ENCODE data around the gene BNIP1.

BNIP1 gene

DNA sequence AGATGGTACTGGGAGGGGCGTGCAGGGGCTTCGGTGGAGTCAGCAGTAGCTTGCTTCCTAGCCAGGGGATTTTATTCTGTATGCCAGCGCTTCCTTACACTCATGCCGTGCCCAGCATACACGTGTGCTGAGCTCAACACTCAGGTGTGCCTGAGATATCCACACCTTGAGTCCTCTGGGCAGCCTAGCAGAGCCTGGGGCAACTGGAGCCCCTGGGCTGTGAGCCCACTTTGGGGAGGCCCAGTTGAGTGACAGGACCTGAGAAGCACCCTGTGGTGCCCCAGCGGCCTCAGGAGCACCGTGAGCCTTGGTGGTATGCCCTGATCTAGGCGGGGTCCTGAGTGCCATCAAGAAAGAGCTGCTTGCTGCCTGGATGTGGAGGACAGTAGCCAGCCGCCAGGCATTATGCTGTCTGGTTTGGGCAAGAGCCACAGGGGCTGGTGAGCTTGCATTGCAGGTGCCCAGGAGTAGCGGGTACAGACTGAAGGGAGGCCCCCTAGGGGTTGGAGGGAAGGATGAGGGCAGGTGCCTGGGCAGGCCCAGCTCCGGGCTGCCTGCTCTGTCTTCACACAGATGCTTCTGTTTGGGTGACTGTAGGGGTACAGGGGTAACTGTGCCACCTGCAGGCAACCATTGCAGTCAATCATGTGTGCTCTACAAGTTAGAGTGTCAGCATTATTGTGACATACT, 42.9 kb downstream of the BNIP1 start:
- no peak for TF ChIP-seq EZH2 (IDR thresholded peaks at IDR 0.05; ENCODE audit: borderline replicate concordance, low read depth, low read length, severe bottlenecking)
- TF ChIP-seq, protein P1, sequence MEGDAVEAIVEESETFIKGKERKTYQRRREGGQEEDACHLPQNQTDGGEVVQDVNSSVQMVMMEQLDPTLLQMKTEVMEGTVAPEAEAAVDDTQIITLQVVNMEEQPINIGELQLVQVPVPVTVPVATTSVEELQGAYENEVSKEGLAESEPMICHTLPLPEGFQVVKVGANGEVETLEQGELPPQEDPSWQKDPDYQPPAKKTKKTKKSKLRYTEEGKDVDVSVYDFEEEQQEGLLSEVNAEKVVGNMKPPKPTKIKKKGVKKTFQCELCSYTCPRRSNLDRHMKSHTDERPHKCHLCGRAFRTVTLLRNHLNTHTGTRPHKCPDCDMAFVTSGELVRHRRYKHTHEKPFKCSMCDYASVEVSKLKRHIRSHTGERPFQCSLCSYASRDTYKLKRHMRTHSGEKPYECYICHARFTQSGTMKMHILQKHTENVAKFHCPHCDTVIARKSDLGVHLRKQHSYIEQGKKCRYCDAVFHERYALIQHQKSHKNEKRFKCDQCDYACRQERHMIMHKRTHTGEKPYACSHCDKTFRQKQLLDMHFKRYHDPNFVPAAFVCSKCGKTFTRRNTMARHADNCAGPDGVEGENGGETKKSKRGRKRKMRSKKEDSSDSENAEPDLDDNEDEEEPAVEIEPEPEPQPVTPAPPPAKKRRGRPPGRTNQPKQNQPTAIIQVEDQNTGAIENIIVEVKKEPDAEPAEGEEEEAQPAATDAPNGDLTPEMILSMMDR (IDR thresholded peaks at IDR 0.05; ENCODE audit: borderline replicate concordance, extremely low read depth, low read length, poor library complexity, severe bottlenecking) = peak; percentile 54
- Histone ChIP-seq H2AFZ (ENCODE audit: low read depth, low read length) (no peak overlapping the region), H4K20me1 (ENCODE audit: insufficient read depth, low read length) (no peaks in the 10 kb centered on the region; the same call in 1 of the 2 replicates), H3K9me3 (ENCODE audit: insufficient read depth, low read length, severe bottlenecking) (no peaks in the 10 kb centered on the region), H3K4me1 (ENCODE audit: insufficient read depth, low read length) (no peaks in the 10 kb centered on the region), H3K79me2 (ENCODE audit: insufficient read depth, low read length) (no peaks in the 10 kb centered on the region), H3K27ac (ENCODE audit: low read length) (no peak overlapping the region), H3K36me3 (ENCODE audit: insufficient read depth, low read length) (no peaks in the 10 kb centered on the region), H3K27me3 (ENCODE audit: insufficient read depth, low read length, poor library complexity) (no peaks in the 10 kb centered on the region), H3K4me3 (ENCODE audit: low read depth in 1 of 2, low read length in 2 of 2) (no peak overlapping the region), H3K4me2 (ENCODE audit: insufficient read depth, low read length) (no peak overlapping the region), H3K9ac (ENCODE audit: low read depth, low read length) (no peak overlapping the region)
- ATAC-seq (ENCODE audit: insufficient read depth, low read depth) (peak; percentile 84), DNase-seq (peak; percentile 25)

DNA sequence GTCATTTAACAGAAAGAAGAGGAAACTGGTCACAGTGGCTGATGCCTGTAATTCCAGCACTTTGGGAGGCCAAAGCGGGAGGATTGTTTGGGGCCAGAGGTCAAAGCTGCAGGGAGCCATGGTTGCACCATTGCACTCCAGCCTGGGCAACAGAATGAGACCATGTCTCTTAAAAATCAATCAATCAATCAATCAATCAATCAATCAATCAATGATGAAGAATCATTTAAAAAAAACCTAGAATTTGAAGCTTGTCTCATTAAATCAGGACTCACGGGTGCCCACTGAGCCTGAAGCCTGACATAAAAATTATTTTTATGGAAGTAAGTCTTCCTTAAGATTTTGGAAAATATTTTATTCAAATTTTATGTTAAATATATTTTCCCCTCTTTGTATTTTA, 43.9 kb downstream of the BNIP1 start:
- no peak for ATAC-seq (ENCODE audit: insufficient read depth, low read depth)
- Histone ChIP-seq H3K9me3 (ENCODE audit: insufficient read depth, low read length, severe bottlenecking) (no peaks in the 10 kb centered on the region), H3K27me3 (ENCODE audit: insufficient read depth, low read length, poor library complexity) (no peaks in the 10 kb centered on the region), H3K4me2 (ENCODE audit: insufficient read depth, low read length) (no peak overlapping the region), H4K20me1 (ENCODE audit: insufficient read depth, low read length) (no peaks in the 10 kb centered on the region; the same call in 1 of the 2 replicates), H3K9ac (ENCODE audit: low read depth, low read length) (no peak overlapping the region), H2AFZ (ENCODE audit: low read depth, low read length) (no peak overlapping the region), H3K4me1 (ENCODE audit: insufficient read depth, low read length) (no peaks in the 10 kb centered on the region), H3K27ac (ENCODE audit: low read length) (no peak overlapping the region), H3K36me3 (ENCODE audit: insufficient read depth, low read length) (no peaks in the 10 kb centered on the region), H3K4me3 (ENCODE audit: low read depth in 1 of 2, low read length in 2 of 2) (no peak overlapping the region), H3K79me2 (ENCODE audit: insufficient read depth, low read length) (no peaks in the 10 kb centered on the region)
- TF ChIP-seq, protein P1 (IDR thresholded peaks at IDR 0.05; ENCODE audit: borderline replicate concordance, extremely low read depth, low read length, poor library complexity, severe bottlenecking) = no peak
- TF ChIP-seq EZH2 (IDR thresholded peaks at IDR 0.05; ENCODE audit: borderline replicate concordance, low read depth, low read length, severe bottlenecking) = no peak
- DNase-seq = no peak

DNA sequence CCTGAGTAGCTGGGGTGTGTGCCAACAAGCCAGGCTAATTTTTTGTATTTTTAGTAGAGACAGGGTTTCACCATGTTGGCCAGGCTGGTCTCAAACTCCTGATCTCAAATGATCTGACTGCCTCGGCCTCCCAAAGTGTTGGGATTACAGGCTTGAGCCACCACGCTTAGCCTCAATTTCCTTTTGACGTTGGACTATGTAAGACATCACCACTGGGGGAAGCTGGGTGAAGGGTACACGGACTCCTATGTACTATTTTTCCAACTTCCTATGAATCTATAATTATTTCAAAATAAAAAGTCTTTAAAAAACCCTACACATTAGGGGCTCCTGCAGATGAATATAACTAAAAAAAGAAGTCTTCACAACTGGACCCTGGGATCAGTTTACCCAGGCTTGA, 46.7 kb downstream of the BNIP1 start:
- DNase-seq (no peak), ATAC-seq (ENCODE audit: insufficient read depth, low read depth) (no peak)
- Histone ChIP-seq H3K4me3 (ENCODE audit: low read depth in 1 of 2, low read length in 2 of 2) (no peak overlapping the region), H3K27me3 (ENCODE audit: insufficient read depth, low read length, poor library complexity) (no peaks in the 10 kb centered on the region), H4K20me1 (ENCODE audit: insufficient read depth, low read length) (no peaks in the 10 kb centered on the region; the same call in 1 of the 2 replicates), H3K36me3 (ENCODE audit: insufficient read depth, low read length) (no peaks in the 10 kb centered on the region), H2AFZ (ENCODE audit: low read depth, low read length) (no peak overlapping the region), H3K79me2 (ENCODE audit: insufficient read depth, low read length) (no peaks in the 10 kb centered on the region), H3K27ac (ENCODE audit: low read length) (no peak overlapping the region), H3K4me2 (ENCODE audit: insufficient read depth, low read length) (no peak overlapping the region), H3K9ac (ENCODE audit: low read depth, low read length) (no peak overlapping the region), H3K4me1 (ENCODE audit: insufficient read depth, low read length) (no peaks in the 10 kb centered on the region), H3K9me3 (ENCODE audit: insufficient read depth, low read length, severe bottlenecking) (no peaks in the 10 kb centered on the region)
- TF ChIP-seq EZH2 (IDR thresholded peaks at IDR 0.05; ENCODE audit: borderline replicate concordance, low read depth, low read length, severe bottlenecking) = no peak
- TF ChIP-seq, protein P1 (IDR thresholded peaks at IDR 0.05; ENCODE audit: borderline replicate concordance, extremely low read depth, low read length, poor library complexity, severe bottlenecking) = no peak
